Activated effector memory CD4-positive, alpha-beta T cell treated with anti-CD3 and anti-CD28 coated beads, Interleukin-2, amount 50 U/mL, for 16 hours (primary cell): ENCODE results near the gene NOTO.
"Not testable (repeated sequence)": the region's sequence is repeated elsewhere in the genome, so short reads cannot be mapped to it uniquely, and the experiment has no call there.

Experiments
- DNase-seq: peaks from one replicate; pipeline ENCODE4 v3.0.0-alpha.2; 2020

Gene NOTO, protein sequence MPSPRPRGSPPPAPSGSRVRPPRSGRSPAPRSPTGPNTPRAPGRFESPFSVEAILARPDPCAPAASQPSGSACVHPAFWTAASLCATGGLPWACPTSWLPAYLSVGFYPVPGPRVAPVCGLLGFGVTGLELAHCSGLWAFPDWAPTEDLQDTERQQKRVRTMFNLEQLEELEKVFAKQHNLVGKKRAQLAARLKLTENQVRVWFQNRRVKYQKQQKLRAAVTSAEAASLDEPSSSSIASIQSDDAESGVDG

DNA sequence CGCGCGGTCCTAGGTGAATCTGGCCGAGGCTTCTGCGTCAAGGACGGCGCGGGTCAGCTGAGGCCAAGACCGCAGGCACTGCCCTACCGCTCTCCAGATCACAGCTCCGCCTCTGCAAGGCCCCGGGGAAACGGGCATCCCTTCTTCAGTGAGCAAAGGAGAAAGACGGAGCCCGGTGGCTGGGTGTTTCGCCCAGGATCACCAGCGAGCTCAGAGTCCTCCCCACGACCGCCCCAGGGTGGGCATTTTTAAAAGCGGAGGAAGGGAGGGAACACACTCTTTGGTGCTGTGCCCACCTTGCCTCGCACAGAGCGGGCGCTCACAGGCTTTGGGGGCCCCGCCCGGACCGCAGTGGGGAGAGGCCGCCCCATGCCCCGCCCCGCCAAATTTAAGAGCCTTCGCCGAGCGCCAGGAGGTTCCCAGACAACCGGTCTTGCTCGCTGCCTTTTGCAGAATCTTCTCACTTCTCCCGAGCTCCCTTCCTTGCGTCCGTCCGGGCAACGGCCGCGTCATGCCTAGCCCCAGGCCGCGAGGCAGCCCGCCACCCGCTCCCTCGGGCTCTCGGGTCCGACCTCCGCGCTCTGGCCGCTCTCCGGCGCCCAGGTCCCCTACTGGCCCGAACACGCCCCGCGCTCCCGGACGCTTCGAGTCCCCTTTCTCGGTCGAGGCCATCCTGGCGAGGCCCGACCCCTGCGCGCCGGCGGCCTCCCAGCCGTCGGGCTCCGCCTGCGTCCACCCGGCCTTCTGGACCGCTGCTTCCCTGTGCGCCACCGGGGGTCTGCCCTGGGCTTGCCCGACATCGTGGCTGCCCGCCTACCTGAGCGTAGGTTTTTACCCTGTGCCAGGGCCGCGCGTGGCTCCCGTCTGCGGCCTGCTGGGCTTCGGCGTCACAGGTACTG lies at the start of gene NOTO:
NOTO (plus strand) TSS at position 419 of the 899 bp plus-strand sequence; CDS start at position 512, 93 bp downstream.
- no peak for DNase-seq

DNA sequence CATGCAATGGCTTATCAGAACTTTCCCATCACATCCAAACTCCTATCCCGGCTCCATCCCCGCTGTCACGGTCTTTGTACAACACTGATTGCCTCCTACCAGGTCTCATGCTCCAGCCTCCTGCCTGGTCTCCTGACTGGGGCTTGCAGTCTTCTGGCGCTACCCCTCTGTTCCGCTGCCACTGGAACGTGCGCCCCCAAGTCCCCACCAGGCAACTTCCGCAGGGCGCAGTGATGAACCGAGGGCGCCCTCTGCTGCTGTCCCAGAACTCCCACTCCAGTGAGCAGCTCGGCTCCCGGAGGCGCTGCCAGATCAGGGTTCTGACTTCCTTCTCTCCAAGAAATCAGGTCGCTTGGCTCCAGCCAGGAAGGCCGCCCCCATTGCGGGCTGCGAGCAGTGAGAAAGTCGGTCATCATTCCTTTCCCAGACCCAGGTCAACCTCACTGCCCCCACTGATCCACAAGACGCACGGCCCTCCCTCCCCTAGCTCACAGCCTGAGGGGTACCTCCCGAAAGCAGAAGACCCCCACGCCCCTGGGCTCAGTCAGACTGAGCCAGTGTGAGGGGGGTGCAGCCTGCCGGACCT lies 45.7 kb upstream of the NOTO start:
- peak; percentile 73 for DNase-seq

DNA sequence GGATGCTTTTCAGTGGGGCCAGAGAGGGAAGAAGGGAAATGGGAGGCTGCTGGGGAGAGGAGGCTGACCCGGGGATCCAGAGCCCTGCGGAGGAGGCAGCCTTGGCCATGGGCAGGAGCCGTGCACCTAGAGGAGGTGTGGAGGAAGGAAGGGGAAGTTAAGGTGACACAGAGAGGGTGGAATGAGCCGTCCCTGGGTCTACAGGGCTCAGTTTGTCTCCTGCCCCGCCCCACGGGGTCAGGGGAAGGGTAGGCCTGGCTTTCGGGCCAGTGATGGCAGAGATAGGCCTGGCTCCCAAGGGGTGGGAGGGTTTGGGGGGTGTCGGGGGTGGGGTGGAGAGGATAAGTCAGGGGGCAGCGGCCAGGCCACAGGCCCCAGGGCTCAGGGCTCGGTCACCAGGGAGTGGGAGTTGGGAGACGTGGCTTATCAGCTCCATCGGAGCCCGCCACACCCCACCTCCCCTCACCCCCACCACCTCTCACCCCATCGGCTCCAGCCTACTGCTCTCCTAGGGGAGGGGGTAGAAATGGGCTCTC lies 39.5 kb upstream of the NOTO start:
- no peak for DNase-seq

DNA sequence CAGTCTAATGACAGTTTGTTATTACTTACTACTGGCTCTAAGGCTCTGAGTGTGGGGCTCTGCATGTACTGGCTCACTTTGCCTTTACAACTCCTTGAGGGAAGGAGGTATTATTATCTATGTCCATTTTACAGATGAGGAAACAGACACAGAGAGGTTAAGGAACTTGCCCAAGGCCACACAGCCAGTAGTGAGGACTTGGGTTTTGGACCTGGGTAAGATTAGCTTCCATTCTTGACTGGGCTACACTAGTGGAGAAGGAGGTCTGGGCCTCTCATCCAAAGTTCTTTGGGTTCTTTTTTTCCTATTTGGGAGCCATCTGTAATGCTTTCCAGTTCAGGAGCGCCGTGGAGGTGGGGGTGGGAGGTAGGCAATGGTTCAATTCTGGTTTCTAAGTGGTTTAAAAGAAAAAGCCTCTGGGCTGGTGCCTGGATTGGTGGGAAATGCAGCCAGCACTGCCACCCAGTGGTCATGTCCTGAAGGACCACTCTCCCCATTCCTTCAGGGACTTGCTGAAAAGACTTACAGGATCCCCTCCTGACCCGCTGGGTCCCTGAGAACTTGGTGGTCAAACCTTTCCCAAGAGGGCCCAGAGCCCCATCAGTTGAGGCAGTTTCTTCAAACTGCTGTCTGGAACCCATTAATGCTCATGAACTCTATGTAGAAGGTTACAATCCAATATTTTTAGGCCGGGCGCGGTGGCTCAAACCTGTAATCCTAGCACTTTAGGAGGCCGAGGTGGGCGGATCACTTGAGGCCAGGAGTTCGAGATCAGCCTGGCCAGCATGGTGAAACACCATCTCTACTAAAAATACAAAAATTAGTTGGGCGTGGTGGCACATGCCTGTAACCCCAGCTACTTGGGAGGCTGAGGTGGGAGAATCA lies 38.6 kb upstream of the NOTO start:
- DNase-seq: peak; percentile 88

DNA sequence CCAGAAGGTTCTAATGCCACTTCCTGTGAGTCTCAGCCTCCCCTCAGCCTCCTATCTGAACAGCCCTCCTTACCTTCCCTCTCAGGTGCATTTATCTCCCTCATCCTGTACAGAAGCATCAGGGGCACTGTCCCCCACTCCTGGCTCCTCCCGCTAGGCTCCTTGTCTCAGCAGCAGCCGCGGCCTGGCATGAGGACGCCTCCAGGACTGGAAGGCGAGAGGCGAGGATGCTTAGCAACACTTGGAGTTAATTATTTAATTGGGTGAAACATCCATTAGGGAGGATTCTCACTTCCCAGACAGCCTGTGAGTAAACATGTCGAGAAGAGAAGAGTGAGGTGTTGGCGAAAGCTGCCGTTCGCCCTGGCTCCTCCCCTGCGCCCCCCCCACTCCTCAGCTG lies 36.4 kb upstream of the NOTO start:
- not testable (repeated sequence) for DNase-seq

DNA sequence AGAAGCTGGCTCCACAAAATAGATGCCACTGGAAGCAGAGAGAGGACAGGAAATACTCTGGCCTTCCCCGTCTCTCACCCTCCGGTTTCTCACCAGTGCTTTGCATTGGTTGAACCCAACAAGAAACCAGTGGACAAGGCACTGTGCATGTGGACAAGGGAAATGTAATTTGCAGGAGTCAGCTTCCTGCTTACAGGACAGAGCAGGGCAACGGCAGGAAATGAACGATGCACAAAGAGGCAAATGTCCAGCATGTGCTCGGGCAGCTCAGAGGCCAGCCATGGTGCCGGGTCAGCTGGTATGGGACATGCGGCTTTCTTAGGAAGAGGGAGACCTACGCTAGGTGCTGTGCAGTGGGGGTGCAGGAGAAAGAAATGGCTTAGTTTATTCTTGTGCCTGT lies 35.6 kb upstream of the NOTO start:
- DNase-seq: not testable (repeated sequence)

DNA sequence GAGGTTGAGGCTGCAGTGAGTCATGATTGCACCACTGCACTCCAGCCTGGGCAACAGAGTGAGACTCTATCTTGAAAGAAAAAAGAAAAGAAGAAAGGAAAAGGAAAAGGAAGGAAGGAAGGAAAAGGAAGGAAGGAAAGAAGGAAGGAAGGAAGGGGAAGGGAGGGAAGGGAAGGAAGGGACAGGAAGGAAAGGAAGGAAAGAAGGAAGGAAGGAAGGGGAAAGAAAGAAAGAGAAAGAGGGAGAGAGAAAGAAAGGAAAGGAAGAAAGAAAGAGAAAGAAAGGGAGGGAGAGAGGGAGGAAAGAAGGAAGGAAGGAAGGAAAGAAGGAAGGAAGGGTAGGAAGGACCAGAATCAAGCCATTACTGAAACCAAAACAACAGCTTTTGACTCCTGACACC lies 34.0 kb upstream of the NOTO start:
- DNase-seq: not testable (repeated sequence)

DNA sequence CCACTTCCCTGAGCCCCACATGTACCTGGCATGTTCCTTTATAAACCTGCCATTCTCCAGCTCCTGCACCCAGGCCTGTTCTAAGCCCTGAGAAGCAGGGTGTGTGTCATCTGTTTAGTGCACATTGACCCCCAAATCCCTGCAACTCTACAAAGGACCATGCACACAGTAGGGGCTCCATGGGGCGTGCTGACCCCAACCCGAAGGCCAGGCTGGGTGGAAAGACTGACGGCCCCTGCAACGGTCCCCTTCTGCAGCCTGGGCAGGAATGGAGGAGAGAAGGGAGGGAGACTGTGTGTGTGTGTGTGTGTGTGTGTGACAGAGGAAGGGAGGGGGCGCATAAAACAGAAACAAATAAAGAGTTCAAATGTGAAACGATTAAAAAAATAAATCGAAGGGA lies 32.0 kb upstream of the NOTO start:
- DNase-seq: not testable (repeated sequence)

DNA sequence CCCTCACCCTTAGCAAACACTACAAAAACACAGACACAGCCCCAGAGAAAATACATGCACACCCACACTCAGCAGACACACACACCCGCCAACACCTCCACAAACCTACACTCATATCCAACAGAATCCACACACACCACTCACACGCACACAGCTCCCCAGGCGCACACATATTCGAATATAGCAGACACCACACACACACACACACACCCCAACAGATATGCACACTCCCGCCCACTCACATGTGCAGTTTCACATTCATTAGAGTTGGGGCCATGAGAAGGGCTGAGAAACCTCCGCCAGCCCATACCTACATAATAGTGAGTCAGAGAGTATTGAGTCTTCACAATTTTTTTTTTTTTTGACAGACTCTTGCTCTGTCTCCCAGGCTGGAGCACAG lies 29.4 kb upstream of the NOTO start:
- DNase-seq: peak; percentile 78

DNA sequence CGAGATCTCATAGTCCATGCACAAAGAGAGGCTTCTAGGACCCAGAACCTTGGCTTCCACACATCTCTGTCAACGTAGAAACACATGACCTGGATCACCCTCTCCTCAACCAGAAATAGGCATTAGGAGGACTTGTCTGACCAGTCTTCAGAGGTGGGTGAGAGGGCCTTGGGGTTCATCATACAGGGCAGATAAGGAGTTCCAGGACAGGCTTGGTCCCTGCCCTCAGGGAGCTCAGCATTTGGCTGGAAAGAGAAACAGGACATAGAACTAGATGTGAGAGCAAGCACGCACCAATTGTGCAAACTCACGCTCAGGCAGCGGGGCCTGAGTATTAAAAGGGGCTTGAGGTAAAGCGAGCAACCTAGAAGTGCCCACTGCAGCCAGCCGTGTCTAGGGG lies 28.6 kb upstream of the NOTO start:
- no peak for DNase-seq

DNA sequence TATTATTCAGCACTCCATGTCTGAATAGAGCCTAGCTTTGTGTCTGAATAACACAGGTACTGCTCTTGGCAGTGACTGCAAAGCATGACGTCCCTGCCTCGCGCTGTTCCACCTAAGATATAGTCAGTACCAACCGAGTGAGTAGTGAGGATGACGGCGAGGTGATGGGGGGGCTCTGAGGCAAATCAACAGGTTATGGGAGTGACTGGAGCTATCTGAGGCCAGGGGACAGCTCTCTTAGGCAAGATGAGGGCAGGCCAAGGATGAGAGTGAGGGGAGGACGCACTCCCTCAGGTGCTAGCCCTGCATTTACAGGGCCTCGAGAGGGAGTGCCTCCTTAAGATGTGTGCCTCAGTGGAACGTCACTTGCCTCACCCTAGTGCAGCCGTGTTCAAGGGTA lies 28.1 kb upstream of the NOTO start:
- DNase-seq: no peak

DNA sequence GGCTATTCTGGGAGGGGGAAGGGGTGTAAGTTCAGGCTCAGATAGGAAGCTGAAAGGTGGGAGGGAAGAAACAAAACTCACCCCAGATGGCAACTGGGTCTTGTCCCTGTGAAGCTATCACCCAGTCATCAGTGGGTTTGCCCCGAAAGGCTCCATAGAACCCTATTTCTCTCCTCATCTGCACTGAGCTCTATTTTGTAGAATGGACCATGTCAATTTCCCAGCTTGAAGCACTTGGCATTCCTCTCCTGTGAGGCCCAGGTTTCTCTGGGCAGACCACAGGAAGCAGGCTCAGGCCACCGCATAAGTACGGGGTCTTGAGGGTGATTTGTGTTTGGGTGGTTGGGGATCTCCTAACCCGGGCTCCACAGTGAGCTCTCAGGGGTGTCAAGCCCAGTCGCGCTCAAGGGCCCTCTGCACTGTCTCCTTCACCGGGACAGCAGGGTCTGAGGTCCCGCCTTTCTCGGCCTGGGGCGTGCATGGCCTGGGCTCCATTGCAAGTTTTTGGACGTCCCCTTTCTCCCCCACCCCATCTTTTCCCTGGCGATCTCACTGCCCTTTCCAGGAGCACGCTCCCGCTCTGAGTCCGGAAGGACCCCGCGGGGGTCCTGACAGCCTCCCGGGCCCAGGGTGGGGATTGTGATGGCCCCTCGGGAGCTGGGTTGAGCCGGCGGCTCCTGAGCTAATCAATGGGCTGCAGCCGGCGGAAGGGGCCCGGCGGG lies 27.3 kb upstream of the NOTO start:
- DNase-seq: no peak

DNA sequence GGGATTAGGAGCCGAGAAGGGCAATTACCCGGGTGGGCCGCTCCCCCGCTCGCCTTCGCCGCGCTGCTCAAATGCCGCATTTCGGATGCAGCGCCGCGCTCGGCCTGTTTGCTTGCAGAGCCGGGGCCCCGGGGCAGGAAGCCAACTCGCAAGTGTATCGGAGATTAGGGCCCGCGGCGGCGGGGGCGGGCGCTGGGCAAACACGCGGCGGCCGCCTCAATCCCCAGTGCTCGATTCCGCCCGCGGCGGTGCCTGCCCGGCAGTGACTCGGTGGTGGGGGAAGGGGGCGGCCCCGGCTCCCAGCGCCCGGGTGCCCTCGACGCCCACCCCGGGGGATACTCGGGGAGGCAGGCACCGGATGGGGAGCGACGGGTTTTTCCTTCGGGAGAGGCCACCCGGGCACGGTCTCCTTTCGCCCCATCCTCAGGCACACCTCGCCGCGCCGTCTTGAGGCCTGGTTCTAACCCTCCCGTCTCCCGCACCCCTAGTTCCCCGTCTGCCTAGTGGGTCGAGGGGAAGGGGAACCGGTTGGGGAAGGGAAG lies 26.6 kb upstream of the NOTO start:
- peak; percentile 89 for DNase-seq

DNA sequence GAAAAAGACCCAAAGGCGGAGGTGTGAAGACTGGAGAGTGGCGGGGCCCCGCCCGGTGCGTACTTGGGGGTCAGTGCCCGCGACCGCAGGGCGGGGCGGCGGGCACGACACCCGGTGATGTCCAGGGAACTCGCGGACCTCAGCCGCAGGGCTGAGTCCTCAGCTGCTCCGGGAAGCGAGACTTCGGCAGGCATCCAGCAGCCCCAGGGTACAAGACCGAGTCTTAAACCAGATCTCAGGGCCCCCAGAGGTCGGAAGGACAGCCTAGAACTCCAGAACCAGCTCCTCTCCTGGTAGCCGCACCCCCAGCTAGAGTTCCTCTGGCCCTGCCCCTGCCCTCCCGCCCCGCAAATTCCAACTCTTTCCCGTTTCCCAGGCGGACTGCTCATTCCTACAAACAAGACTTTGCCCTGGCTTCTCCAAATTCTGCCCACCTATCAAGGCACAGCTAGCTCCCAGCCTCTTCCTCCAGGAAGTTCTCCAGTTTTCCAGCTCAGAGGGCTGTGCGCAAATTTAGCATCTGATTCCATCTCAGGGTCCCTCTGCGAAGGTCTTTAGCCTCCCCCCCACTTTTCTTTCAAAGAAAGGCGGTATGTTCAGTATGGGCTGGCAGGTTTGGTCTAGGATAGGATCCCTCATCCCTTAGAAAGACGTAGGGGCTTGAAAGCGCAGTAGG lies 26.0 kb upstream of the NOTO start:
- DNase-seq: no peak

DNA sequence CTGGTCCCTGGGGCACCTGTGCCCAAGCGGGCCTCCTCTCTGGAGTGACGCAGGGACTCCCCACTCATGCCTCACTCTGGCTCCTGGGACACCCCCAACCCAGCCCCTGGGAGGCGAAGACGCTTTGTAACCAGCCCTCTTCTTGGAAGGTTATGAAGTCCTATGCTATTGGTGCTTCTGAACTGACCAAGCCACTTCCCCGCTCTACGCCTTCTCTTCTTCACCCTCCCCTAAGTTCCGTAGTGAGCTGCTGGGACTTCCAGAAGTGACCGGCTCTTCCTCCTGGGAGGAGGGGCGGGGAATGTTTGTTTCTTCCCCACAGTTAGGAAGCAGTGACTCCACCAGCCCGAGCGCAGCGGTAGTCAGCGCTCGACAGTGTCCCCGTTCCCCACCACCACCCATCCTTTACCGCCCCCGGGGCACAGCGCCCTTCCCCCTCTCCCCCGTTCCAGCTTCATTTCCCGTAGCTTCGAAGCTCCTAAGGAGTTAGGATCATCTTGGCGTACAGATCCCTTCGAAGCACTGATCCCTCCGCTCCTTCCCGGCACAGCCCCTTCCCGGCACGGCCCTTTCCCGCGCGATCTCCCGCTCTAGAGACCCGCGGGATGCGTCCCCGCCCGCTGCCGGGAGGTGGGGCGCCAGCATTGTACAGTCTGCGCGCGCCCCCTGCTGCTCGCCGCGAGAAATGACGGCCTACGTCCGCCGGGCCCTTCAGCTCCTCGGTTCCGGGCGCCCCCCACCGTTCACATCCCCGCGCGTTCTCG lies 25.3 kb upstream of the NOTO start:
- peak; percentile 95 for DNase-seq

DNA sequence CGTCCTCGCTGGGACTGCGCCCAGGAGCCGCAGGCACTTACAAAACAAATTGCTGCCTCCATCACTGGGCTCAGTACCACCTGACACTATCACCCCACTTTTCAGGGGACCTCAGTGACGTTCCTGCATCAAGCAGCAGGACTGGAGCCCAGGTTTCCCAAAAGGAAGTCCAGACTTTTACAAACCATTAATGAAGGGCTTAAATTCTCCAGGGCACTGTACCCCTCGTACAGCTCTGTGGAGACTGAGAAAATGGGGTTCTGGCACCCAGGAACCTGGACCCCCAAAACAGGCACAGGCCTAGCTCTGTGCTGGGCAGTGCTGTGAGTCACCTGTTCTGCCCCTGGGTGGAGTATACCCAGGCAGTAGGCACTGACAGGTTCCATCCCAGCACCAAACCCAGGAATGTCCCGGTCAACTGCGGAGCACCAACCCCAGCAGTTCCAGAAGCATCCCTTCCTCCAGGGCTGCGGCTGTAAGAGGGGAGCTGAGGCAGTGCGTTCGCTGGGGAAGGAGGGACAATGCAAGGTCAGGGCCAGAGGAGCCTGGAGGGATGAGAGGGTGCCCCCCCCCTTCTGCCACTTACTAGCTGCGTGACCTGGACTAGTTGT lies 24.6 kb upstream of the NOTO start:
- no peak for DNase-seq

DNA sequence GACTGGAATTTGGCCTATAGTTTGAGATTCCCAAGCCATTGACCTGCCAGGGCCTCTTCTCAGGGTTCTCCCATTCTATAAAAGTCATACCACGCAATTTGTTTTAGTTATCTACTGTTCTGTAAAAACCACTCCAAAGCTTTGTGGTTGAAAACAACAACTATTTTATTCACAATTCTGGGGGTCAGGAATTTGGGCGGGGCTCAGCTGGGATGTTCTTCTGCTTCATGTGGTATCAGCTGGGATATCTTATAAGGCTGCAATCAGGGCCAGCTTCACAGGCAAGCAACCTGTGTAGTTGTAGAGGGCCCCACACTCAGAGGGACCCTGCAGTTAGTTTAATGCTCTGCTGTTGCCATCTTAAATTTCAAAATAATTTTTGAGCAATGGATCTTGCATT lies 16.4 kb upstream of the NOTO start:
- no peak for DNase-seq

DNA sequence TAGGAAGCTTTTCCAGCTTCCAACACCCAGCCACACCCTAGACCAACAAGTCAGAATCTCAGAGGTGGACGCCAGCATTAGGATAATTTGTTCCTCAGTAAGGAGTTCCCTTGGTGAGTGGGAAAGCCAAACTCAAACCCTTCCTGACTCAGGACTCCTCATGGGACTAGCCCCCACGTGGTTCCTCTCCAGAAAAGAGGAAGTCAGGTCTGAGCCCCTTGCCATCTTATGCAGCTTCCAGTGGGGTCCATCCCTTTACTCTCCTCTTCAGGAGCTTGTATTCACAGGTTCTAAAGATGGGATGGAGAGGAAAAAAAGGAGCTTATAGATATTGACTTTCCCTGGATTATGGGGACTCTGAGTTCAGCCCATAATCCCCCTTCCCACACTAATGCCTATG lies 14.8 kb upstream of the NOTO start:
- no peak for DNase-seq

DNA sequence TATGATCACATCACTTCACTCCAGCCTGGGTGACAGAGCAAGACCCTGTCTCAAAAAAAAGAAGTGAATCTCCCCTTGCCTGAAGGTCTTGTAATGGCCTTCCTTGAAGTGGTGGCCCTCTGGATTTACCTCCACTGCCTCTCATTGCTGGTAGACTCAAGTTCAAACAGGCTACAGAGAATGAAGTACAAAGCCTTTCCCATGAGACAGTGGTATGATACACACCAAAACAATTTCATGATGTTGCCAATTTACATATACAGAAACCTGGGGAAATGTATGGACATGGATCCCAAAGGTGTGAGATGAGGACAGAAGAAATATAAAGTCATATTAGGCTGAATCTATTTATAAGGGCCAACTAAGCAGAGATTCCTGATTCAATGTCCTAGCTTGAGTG lies 4.8 kb upstream of the NOTO start:
- DNase-seq: no peak

DNA sequence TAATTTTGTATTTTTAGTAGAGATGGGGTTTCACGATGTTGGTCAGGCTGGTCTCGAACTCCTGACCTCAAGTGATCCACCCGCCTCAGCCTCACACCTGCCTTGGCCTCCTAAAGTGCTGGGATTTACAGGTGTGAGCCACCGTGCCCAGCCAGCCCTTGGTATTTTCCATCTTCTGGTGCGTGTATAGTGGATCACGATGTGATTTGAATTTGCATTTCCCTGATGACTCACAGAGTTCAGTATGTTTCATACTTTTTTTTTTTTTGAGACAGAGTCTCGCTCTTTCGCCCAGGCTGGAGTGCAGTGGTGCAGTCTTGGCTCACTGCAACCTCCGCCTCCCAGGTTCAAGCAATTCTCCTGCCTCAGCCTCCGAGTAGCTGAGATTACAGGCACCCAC lies 2.1 kb upstream of the NOTO start:
- DNase-seq: not testable (repeated sequence)
